Measurements from ENCODE around the gene PCMT1. TPM values are rescaled to one million over a fixed set of nuclear protein-coding genes. Genes with fewer than 3 reads are reported as not detected.

The PCMT1 gene
- total and polyA plus RNA-seq, 9 of the 15 experiments (the other 6 are each of a cell fraction or from before 2014, with no cell fraction given) = 217 to 541 (median 327) TPM

GRCh38 chr6:149728499-149729234 is 20.9 kb upstream of the PCMT1 start (continued):
- peak; percentile 78 for TF ChIP-seq ZKSCAN8 (CRISPR knock-in tag; IDR thresholded peaks at IDR 0.05)
- TF ChIP-seq ZNF311 (CRISPR knock-in tag; IDR thresholded peaks at IDR 0.05) = no peak
- peak; percentile 86 for TF ChIP-seq BCOR (IDR thresholded peaks at IDR 0.05)
- no peak for TF ChIP-seq ATF3 (IDR thresholded peaks at IDR 0.05)
- TF ChIP-seq ATF3 (CRISPR knock-in tag; conservative IDR thresholded peaks at IDR 0.05) = no peak
- TF ChIP-seq BRD9 (IDR thresholded peaks at IDR 0.05; ENCODE audit: low read depth, partially characterized antibody) = peak; percentile 88
- 0 out of 2 replicates have a peak, but pooled peaks have one; percentile 48 for TF ChIP-seq LCOR (CRISPR knock-in tag; IDR thresholded peaks at IDR 0.05)
- TF ChIP-seq TSHZ1 (CRISPR knock-in tag; IDR thresholded peaks at IDR 0.05) = no peak
- TF ChIP-seq MIER1 (IDR thresholded peaks at IDR 0.05; ENCODE audit: low read depth) = peak; percentile 76; the same call in 1 of the 2 replicates
- no peak for TF ChIP-seq PRPF4 (IDR thresholded peaks at IDR 0.05; ENCODE audit: insufficient read depth, low read depth, low read length, poor library complexity, severe bottlenecking)
- no peak for TF ChIP-seq ZNF140 (CRISPR knock-in tag; IDR thresholded peaks at IDR 0.05)
- TF ChIP-seq ZBTB7A (IDR thresholded peaks at IDR 0.05; ENCODE audit: borderline replicate concordance, control insufficient read depth, low read depth, low read length) = peak; percentile 82; the same call in 1 of the 2 replicates
- no peak for TF ChIP-seq KDM5B (IDR thresholded peaks at IDR 0.05; ENCODE audit: insufficient replicate concordance, low read depth, low read length)
- peak; percentile 66; the same call in 1 of the 2 replicates for TF ChIP-seq BCL6 (CRISPR knock-in tag; IDR thresholded peaks at IDR 0.05)
- TF ChIP-seq EHMT2 (IDR thresholded peaks at IDR 0.05) = peak; percentile 60; the same call in 1 of the 2 replicates
- TF ChIP-seq ZNF217 (CRISPR knock-in tag; IDR thresholded peaks at IDR 0.05) = no peak
- TF ChIP-seq CGGBP1 (CRISPR knock-in tag; IDR thresholded peaks at IDR 0.05) = no peak
- TF ChIP-seq SMARCE1 (IDR thresholded peaks at IDR 0.05) = peak; percentile 97
- TF ChIP-seq ZNF707 (CRISPR knock-in tag; conservative IDR thresholded peaks at IDR 0.05) = 0 out of 2 replicates have a peak, but pooled peaks have one; percentile 28
- no peak for TF ChIP-seq ARID3B (CRISPR knock-in tag; IDR thresholded peaks at IDR 0.05; ENCODE audit: borderline replicate concordance)
- no peak for TF ChIP-seq ZNF655 (CRISPR knock-in tag; IDR thresholded peaks at IDR 0.05)
